Fibroblast of gingiva (primary cell): Measurements from ENCODE around the gene MYB.
"Not testable (repeated sequence)": the region's sequence is repeated elsewhere in the genome, so short reads cannot be mapped to it uniquely, and the experiment has no call there.

Source experiments
- DNase-seq: peaks from one replicate; pipeline ENCODE4 v3.0.0-alpha.2; 2011; ENCODE audit warnings: low read depth

The MYB gene

DNA sequence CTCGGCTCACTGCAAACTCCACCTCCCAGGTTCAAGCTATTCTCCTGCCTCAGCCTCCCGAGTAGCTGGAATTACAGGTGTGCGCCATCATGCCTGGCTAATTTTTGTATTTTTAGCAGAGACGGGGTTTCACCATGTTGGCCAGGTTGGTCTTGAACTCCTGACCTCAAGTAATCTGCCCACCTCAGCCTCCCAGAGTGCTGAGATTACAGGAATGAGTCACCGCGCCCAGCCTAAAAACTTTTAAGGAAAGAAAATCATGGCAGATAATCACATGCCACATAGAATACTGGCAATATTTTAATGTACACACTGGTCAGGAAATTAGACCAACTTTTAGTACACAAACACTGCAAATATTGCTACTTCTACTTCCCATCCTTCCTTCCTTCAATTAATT, 16.7 kb upstream of the MYB start:
- not testable (repeated sequence) for DNase-seq

DNA sequence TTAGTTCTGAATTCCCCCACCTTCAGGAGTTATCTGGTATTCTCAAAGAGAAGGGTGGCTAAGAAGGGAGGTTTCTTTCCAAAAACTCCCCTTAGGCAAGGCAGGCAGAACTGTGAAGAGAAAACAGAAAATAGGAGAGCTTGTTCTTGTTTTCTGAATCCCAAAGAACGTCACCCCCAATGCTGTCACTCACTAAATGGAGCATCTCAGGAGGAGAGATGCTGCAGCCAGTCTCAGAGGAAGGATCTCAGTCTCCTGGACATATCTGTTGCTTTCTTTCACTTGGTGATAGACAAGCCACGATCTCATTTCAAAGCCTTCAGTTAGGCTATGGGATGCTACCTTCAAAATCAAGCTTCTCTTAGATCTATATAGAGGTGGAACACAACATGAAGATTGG, 16.1 kb upstream of the MYB start:
- no peak for DNase-seq

DNA sequence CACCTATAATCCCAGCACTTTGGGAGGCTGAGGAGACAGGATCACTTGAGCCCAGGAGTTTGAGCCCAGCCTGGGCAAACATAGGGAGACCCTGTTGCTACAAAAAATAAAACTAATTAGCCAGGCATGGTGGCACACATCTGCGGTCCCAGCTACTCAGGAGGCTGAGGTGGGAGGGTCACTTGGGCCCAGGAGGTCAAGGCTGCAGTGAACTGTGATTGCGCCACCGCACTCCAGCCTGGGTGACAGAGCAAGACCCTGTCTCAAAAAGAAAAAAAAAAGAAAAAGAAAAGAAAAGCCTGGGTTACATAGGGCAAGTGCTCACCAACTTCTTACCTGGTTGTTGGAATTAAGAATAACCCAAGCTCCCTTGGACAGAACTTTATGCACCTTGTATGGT, 14.6 kb upstream of the MYB start:
- no peak for DNase-seq

DNA sequence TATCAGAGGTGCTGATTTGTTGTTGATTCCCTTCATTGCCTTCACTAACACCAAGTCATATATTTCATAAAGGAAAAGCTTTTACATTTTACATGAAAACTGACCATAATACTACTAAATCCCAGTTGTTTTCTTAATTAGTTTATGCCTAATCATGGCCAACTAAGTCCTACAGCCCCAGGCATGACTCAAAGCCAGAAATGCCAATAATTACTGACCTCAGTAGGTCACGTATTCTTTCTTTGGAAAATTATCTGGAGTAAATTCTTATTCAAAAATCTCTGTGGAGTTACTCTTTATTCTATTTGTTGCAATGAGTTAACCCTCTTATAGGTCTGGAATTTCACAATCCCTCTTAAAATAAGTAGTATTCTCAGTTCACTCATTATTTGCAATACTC, 13.5 kb upstream of the MYB start:
- no peak for DNase-seq

DNA sequence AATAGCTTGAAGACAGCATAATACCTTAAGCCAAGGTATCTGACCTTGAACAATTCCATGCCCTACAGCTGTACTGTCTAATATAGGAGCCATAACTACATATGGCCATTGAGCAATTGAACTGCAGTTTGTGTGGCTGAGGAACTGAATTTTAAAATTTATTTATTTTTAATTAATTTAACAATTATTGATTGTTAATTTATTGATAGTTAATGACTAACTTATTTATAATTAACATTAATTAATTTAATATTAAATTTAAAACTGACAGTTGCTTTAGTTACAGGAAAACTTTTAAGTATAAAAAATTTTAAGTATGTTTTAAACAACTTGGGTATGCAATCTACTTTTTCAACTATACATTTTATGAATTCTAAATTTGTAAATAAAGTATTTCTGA, 12.3 kb upstream of the MYB start:
- DNase-seq = no peak

DNA sequence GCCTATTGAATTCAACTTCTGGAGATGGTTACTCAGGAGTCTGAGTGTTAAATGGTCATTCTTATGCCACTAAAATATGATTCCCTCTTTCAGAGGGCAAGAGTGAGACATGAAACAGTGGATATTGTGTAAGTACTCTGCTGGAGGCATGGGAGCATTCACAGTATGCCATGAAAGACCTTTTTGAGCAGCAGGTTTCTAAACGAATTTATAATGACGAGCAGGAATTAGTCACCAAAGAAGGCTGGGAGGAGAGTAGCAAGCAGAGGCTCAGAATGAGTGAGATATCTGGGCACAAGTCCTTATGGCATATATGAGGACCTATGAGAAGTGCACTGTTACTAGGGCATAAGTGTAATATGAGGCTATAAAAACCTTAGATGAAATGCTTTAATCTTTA, 10.9 kb upstream of the MYB start:
- DNase-seq = no peak

DNA sequence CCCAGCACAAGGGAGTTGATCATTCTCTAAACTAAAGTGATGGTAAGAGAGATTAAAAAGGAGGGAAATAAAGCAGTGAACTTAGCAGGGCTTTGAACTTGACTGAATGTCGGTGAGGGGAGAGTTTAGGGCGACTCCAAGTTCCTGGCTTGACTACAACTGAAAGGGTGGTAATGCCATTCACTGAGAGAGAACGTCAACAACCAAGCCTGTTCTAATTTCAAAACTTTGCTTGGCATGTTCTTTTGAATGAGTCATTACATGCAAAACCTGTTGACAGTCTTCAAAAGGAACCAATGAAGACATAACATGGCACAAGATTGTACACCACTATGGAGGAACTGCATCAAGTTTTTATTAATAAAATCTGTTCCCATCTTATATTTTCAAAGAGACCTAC, 10.3 kb upstream of the MYB start:
- no peak for DNase-seq

DNA sequence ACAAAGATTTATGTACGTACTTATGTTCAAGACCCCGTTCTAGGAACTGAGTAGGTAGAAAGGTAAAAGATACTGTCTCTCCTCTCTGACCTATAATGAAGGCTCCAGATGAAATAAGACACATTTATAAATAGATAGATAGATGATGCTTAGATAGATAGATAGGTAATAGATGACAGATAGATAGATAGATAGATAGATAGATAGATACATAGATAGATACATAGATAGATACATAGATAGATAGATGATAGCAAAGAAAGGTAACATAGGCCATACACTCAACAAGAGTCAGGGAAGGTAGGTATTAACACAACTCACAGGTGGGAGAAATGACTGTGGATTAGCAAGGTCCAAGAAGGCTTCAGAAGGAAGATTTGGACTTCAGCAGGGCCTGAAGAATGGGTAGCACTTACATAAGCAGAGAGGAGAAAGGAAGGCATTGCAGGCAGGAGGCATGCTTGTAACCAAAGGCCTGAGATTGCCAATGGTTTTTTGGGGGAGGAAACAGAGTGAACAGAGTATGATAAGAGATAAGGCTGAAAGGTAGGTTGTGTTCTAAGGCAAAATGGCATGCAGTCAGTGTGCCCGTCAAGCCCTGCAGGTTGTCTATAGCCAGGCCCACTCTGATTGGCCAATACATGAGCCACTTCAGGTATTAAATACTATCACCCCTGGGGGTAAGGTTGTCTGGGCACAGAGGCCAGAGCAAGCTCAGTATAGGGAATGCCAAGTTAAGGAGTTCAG, 7.7 kb upstream of the MYB start:
- DNase-seq = no peak

DNA sequence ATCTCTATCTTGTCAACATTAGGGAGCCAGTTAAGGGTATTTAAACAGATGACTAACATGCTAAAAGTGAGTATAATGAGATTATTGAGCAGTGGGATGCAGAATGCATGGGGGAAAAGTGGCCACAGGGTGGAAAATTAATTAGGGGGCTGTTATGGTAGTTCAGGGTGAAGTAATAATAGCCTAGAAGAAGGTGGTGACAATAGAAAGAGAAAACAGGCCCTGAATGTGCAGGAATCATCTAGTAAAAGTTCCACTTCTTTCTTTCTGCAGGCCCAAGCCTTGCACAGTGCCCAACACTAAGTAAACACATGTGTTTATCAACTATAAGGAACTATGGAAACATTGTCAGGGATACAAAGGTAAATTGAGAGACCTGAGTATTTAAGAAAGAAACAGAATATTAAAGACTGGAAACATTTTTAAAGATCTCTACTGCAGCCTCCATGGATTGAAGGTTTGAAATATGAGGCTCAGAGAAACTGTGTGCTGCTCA, 7.1 kb upstream of the MYB start:
- DNase-seq = no peak

DNA sequence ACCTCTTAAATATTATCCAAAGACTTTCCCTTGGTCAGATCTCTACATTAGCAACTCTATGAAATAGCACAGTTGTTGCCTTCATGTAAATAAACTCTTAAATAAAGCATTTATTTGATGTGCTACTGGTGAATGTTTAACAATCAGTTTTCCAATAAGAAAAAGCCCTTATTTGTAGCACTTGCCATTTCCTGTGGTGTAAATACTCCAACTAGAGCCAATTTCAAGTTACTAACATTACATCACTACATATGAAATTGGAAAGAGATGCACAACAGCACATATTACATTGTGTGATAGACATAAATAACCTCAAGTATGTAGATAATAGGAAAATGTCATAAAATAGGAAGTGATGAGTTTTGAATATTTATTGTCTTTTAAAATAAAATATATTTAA, 5.0 kb upstream of the MYB start:
- no peak for DNase-seq

DNA sequence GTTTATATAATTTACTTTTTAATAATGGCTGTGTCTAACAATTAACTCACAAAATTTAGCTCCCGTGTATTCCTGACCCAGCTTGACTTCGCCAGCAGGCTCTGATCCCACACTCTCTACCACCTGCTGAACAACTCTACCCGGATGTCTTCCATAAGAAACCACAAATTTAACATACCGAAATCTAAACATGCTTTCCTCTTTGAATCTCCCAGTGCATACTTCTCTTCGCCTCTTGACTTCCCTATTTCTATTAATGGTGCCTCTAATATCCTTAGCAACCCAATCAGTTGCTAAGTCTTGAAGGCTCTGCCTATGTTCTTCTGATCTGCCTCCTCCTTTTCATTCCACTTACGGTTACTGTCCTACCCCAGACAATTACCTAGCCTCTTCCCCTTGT, 4.6 kb upstream of the MYB start:
- no peak for DNase-seq

DNA sequence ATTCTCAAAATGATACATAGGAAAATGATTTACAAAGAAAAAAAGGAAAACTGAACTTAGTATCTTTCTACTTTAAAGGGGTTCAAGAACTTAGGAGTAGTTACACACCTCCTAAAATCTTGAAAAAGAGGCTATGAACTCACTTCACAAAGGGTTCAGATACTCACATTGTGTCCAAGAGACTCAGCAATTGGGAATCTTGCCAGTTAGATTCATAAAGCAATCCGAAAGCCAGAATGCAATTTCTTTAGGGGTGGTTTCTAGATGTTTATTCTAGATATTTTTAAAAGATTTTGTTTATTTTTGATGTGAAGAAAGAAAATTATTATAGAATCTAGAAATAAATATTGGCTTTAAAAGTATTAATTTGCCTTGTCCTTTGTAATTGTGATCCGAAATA, 1.7 kb upstream of the MYB start:
- DNase-seq = no peak

DNA sequence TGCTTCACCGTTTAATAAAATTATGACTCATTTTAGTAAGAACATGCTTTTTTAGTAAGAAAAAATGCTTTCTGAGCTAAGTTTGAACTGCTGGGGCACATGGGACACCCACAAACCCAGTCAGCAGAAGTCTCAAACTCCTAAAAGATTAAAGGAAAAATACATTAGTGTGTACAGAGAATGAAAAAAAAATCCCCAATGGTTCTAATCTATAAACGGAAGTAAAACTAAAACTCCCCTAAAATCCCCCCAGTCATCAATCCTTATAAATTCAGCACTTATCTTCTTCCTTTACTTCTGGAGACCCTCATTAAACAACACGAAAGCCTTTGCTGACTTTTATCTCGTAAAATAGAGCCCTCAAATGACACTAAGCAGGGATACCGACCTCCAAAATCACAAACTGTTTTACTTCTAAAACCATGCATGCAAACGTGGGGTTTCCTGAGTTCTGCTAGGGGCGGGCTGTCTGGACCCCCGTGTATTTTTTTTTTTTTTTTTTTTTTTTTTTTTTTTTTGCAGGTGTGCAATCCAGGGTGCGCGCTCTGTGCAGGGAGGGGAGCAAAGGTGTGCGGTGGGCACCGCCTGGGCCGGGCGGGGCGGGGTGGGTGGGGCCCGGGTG, 1.1 kb upstream of the MYB start:
- DNase-seq = no peak

DNA sequence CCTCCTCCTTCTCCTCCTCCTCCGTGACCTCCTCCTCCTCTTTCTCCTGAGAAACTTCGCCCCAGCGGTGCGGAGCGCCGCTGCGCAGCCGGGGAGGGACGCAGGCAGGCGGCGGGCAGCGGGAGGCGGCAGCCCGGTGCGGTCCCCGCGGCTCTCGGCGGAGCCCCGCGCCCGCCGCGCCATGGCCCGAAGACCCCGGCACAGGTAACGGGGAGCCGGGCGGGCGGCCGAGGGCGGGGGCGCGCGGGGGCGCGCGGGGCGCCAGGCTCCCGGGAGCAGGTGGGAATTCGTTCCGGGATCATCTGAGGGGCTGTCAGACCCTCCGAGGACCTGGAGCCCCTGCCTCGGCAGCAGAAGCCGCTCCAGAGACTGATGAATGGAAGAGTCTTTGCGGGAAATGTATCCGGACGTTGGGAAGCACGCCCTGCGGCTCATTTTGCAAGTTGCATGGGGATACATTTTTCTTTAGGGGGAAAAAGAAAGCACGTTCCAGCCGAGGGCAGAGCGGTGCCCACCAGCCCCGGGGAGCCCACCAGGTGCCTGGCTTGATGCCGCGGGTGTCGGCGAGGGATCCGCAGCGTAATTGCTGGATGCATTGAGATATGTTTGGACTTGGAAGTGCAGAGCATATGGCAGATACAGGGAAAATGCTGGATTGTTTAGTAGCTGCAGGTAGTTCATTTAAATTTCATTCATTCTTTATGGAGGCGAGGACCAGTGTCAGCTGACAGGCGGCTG, 394 bp downstream of the MYB start:
- DNase-seq = no peak

DNA sequence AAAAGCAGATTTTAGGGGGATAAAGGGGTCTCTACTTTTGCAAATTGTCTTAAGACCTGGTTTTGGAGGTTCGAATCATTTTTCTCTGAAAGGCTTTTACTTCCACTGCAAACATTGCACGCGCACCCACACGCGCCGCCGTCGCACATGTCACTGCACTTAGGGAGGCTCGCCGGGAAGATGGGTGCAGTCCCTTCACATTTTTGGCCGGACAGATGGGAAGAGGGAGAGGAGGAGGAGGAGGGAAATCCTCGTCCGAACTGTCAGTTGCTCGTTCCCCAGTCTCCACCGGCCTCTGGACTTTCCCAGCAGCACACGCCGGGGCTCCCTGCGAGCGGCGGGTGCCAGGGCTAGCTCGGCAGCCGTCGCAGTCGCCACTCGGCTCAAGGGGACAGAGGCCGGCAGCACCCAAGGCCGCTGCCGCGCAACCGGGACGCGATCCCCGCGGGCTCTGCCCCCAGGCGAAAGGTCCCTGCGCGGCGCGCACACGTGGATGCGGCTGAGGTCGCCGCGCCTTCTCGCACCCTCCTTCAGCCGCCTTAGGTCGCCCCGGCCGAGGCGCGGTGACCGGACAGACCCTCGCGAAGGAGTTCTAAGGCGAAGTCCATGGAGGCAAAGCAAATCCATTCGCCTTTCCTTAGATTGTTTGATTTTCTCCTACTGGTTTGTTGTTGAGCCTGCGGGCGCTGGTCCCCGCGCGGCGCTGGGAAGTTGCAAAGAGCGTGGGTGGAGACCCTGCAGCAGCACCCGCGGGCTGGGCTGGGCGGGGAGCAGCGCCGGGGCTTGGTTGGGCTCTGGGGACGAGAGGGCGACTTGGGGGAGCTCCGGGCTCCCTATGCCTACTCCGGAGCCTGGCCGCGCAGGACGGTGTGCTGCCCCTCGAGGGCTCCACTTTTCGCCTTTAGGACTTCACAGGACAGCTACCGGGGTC, 1.2 kb downstream of the MYB start:
- DNase-seq = no peak

DNA sequence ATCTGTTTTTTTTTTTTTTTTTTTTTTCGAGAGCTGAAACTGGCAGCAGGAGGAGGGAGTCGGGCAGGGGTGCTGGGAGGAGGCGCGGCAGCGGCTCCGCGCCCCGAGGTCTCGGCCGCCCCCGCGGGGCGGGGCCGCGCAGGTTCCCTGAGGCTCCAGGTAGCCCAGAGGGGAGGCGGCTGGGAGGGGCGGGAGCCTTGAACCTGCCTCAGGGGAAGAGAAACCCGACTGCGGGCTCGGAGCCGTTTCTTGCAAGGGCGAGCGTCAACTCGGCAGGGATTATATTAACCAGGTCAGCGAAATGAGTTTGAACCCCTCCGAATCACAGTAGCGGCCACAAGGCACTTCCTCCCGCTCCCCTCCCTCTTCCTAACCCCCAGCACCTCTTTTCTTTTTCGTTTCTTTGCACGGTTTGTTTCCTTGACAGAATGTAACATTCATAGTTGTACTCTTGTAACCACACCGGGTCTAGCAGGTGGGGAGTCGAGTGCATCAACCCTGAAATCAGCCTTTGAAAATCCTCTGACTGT, 2.0 kb downstream of the MYB start:
- DNase-seq = no peak

DNA sequence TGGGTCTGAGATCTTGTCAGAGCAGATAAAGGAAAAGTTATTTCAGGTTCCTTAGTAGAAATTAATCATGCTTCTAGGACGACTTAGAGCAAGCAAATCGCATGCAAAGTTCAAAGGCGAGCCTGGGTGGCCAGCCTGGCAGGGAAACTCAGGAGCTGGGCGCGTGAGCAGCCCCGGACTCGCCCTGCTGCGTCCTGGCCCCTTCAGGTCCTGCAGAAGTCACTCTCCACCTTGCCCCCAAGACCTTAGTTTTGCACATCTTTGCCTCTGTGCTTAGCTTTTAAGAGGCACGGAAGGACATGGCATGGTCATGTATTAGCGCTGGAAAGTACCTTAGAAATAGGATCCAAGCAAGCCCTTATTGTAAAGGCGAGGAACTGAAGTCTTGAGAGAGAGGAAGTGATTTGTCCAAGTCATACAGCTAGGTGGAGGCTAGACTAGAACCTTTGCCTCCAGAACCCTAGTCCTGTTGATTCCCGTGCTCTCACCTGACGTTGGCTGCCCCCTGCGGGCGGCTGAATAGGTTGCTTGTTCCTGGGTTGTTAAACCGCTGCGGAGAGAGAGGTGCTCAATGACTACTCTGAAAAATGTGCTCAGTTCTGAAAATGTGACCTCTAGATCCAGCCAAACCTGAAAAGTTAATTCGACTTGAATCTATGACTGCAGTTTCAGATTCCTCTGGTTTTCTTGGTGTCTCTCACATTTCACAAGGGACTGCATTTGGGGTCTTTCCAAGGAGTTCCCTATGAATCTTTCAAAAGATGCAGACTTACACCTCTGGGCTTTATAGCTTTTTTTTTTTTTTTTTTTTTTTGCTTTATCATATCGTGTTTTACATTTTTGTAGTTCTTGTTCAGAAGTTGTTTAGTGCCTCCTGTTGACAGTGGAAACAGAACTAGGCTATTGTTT, 2.7 kb downstream of the MYB start:
- DNase-seq = no peak

DNA sequence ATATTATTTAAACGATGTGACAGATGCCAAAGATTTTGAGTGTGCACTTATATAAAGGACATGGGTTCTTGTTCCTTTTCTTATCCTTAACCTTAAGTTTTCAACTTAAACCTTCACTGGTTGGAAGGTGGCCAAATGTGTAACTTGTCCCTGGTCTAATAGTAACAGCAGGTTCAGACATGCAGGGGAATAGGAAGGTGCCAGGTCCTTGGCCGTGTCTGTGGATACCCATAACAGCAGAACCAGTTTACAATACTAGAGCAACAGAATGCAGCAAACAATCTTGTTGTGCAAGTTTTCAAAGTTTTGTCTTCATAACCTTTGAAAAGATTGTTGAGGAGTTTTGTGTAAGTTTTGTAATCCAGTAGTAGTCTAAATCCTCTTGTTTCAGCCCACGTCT, 4.4 kb downstream of the MYB start:
- DNase-seq = no peak

DNA sequence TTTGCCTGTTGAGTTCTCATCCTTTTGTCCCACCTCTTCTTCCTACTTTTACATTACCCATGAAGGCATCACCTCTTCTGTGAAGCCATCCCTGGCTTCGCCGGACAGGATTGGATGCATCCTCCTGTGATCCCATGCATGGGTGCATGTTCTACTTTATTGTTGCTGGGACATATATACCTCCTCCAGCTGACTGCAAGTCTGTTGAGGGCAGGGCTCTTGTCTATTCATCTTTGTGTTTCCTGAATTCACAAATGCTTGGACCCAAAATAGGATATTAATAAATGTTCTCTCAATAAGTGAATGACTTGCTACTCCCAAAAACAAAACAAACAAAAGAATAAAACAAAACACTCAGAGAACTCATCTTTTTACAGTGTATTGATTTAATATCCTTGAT, 5.1 kb downstream of the MYB start:
- DNase-seq = no peak

DNA sequence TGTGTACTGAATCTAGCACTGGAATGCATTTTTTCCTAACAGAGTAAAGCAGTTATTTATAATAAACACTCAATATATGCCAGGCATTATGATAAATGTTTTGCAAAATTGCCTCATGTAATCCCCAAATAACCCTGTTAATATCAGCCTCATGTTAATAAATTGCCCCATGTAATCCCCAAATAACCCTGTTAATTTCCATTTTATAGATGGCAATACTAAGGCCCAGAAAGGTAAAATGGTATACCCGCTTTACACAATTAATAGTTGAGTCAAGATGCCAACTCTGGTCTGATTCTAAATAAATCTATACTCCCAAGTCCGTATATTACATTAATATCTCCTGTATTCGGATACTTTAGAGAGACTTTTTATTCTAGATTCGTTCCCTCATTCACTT, 6.3 kb downstream of the MYB start:
- DNase-seq = no peak

DNA sequence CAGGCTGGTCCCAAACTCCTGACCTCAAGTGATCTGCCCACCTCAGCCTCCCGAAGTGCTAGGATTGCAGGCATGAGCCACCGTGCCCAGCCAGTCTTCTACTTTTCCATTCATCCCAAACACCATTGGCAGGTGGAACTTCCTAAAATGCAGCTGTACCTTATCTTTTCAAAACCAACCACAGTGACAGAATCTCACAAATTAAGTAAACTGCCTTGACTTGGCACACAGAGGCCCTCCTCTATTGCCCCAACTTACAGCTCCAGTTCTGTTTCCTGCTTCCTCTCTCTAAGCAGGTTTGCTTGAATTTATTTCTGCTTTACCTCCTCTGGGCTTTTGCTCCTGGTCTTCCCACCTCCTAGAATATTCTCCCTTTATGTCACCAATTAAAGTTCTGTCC, 7.6 kb downstream of the MYB start:
- DNase-seq = no peak
